HCT116 (cell line): ENCODE results near the gene MRM3.

Source experiments
- EZH2 ChIP-seq: fragments of 200-600 bp; sonication (generic); IDR thresholded peaks from 2 replicates; pipeline ENCODE4 v1.6.1; 2017; ENCODE audit warnings: antibody characterized with exemption, mixed run types
- EZH2phosphoT487 ChIP-seq: fragments of 200-600 bp; IDR thresholded peaks from 2 replicates; pipeline ENCODE4 v1.6.1; 2018; ENCODE audit warnings: antibody characterized with exemption, borderline replicate concordance
- JUND ChIP-seq: IDR thresholded peaks from 2 replicates; pipeline ENCODE4 v1.6.1; 2012
- MAX ChIP-seq: IDR thresholded peaks from 2 replicates; pipeline ENCODE4 v1.6.1; 2012
- POLR2A ChIP-seq: IDR thresholded peaks from 2 replicates; pipeline ENCODE4 v1.7.0; 2011; ENCODE audit warnings: borderline replicate concordance; ENCODE audit not compliant: insufficient read depth, insufficient read length; ENCODE audit errors: extremely low read depth
- SIN3A ChIP-seq: IDR thresholded peaks from 2 replicates; pipeline ENCODE4 v1.6.1; 2012; ENCODE audit warnings: low read depth
- YY1 ChIP-seq: IDR thresholded peaks from 2 replicates; pipeline ENCODE4 v1.6.1; 2011; ENCODE audit warnings: low read length, low read depth, moderate library complexity, mild to moderate bottlenecking; ENCODE audit not compliant: insufficient replicate concordance; ENCODE audit errors: extremely low read depth
- TF ChIP-seq, protein P1 (sequence below), 3 experiments: fragments of 200-600 bp in 1 of 3; sonication (generic) in 1 of 3; IDR thresholded peaks in 2 of 3; conservative IDR thresholded peaks in 1 of 3; 2 replicates each; pipeline ENCODE4 v1.5.1; 2012 to 2017; ENCODE audit warnings: low read depth in 2 of 3, low read length in 2 of 3, antibody characterized with exemption in 1 of 3, borderline replicate concordance in 1 of 3, control low read depth in 1 of 3, mild to moderate bottlenecking in 1 of 3, mixed read lengths in 1 of 3, mixed run types in 1 of 3, moderate library complexity in 1 of 3; ENCODE audit not compliant: insufficient read depth in 1 of 3
- TF ChIP-seq, protein P2 (sequence below): IDR thresholded peaks from 2 replicates; pipeline ENCODE4 v1.6.1; 2011; ENCODE audit warnings: mild to moderate bottlenecking, low read length, moderate library complexity; ENCODE audit not compliant: insufficient replicate concordance; ENCODE audit errors: extremely low read depth
- TF ChIP-seq, protein P3 (sequence below): IDR thresholded peaks from 2 replicates; pipeline ENCODE4 v1.6.1; 2012; ENCODE audit warnings: low read depth

DNA sequence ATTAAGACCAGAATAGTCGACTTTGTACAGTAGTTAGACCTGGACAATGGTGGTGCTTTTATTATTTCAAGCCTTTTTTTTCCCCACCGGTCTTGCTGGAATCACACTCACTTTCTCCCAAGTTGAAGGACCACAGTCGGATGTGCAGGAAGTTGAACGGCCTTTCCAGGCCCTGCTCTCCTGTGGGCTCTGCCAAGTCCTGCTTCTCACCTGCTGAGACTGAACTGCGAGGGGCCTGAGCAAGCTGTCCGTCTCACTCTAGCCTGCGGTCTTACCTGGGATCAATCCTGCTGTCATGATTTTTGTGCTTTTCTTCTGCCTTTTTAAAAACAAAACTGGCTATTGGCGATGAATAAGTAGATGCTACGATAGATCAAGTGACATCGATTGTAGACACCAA lies 48.4 kb upstream of the MRM3 start:
- TF ChIP-seq MAX (no peak), SIN3A (no peak), EZH2phosphoT487 (no peak), POLR2A (no peak), YY1 (no peak), EZH2 (no peak), JUND (no peak)
- TF ChIP-seq, protein P1, sequence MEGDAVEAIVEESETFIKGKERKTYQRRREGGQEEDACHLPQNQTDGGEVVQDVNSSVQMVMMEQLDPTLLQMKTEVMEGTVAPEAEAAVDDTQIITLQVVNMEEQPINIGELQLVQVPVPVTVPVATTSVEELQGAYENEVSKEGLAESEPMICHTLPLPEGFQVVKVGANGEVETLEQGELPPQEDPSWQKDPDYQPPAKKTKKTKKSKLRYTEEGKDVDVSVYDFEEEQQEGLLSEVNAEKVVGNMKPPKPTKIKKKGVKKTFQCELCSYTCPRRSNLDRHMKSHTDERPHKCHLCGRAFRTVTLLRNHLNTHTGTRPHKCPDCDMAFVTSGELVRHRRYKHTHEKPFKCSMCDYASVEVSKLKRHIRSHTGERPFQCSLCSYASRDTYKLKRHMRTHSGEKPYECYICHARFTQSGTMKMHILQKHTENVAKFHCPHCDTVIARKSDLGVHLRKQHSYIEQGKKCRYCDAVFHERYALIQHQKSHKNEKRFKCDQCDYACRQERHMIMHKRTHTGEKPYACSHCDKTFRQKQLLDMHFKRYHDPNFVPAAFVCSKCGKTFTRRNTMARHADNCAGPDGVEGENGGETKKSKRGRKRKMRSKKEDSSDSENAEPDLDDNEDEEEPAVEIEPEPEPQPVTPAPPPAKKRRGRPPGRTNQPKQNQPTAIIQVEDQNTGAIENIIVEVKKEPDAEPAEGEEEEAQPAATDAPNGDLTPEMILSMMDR (IDR thresholded peaks at IDR 0.05 in 2 of 3, conservative IDR thresholded peaks at IDR 0.05 in 1 of 3; ENCODE audit: borderline replicate concordance in 1 of 3, insufficient read depth in 1 of 3, low read depth in 2 of 3, low read length in 2 of 3): no peak
- TF ChIP-seq, protein P2, sequence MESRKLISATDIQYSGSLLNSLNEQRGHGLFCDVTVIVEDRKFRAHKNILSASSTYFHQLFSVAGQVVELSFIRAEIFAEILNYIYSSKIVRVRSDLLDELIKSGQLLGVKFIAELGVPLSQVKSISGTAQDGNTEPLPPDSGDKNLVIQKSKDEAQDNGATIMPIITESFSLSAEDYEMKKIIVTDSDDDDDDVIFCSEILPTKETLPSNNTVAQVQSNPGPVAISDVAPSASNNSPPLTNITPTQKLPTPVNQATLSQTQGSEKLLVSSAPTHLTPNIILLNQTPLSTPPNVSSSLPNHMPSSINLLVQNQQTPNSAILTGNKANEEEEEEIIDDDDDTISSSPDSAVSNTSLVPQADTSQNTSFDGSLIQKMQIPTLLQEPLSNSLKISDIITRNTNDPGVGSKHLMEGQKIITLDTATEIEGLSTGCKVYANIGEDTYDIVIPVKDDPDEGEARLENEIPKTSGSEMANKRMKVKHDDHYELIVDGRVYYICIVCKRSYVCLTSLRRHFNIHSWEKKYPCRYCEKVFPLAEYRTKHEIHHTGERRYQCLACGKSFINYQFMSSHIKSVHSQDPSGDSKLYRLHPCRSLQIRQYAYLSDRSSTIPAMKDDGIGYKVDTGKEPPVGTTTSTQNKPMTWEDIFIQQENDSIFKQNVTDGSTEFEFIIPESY: no peak
- TF ChIP-seq, protein P3, sequence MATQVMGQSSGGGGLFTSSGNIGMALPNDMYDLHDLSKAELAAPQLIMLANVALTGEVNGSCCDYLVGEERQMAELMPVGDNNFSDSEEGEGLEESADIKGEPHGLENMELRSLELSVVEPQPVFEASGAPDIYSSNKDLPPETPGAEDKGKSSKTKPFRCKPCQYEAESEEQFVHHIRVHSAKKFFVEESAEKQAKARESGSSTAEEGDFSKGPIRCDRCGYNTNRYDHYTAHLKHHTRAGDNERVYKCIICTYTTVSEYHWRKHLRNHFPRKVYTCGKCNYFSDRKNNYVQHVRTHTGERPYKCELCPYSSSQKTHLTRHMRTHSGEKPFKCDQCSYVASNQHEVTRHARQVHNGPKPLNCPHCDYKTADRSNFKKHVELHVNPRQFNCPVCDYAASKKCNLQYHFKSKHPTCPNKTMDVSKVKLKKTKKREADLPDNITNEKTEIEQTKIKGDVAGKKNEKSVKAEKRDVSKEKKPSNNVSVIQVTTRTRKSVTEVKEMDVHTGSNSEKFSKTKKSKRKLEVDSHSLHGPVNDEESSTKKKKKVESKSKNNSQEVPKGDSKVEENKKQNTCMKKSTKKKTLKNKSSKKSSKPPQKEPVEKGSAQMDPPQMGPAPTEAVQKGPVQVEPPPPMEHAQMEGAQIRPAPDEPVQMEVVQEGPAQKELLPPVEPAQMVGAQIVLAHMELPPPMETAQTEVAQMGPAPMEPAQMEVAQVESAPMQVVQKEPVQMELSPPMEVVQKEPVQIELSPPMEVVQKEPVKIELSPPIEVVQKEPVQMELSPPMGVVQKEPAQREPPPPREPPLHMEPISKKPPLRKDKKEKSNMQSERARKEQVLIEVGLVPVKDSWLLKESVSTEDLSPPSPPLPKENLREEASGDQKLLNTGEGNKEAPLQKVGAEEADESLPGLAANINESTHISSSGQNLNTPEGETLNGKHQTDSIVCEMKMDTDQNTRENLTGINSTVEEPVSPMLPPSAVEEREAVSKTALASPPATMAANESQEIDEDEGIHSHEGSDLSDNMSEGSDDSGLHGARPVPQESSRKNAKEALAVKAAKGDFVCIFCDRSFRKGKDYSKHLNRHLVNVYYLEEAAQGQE: no peak
